Left cardiac atrium (tissue), 4 donors: Measurements from ENCODE around the gene HYKK. TPM values are rescaled to one million over a fixed set of nuclear protein-coding genes. Genes with fewer than 3 reads are reported as not detected.
A peak's percentile ranks its signal among the peaks of the same experiment; 100 is the strongest.
"Not testable (repeated sequence)": the region's sequence is repeated elsewhere in the genome, so short reads cannot be mapped to it uniquely, and the experiment has no call there.

Source experiments
- ATAC-seq, 2 donors: fragments of 200-7000 bp; cut with Tn5 transposase; one replicate each; pipeline ENCODE4 v1.9.1; 2020; ENCODE audit warnings: mild to moderate bottlenecking in 2 of 2, moderate library complexity in 2 of 2
- DNase-seq: peaks from one replicate; pipeline ENCODE4 v3.0.0-alpha.2; 2020
- intact Hi-C, 2 donors: fragments of 100-400 bp; cut with DNase I; formaldehyde crosslinking; loops; one replicate each; pipeline versions ENCODE4 v1.14.1 to v1.15.1; 2022 to 2023
- total RNA-seq, 2 donors: library from RNA; stranded (reverse); fragmentation: NEBNext Ultra II Directional; extraction: Animal tissue kit (Norgen Biotek cat#: 25700); gene quantifications; one replicate each; pipeline ENCODE4 v1.2.1, GENCODE V29; 2021
- donor health status: DM: no; HTN: yes; CAD: no.
- donor health status: DM: no; HTN: yes; CAD: no; lungs with severe emphysema.
- donor health status: DM: yes; HTN: yes; CAD: no.
- donor health status: Dilated cardiomyopathy.

The HYKK gene
- total RNA-seq, 2 donors from 2014 or later: 5.5 to 7.1 TPM

DNA sequence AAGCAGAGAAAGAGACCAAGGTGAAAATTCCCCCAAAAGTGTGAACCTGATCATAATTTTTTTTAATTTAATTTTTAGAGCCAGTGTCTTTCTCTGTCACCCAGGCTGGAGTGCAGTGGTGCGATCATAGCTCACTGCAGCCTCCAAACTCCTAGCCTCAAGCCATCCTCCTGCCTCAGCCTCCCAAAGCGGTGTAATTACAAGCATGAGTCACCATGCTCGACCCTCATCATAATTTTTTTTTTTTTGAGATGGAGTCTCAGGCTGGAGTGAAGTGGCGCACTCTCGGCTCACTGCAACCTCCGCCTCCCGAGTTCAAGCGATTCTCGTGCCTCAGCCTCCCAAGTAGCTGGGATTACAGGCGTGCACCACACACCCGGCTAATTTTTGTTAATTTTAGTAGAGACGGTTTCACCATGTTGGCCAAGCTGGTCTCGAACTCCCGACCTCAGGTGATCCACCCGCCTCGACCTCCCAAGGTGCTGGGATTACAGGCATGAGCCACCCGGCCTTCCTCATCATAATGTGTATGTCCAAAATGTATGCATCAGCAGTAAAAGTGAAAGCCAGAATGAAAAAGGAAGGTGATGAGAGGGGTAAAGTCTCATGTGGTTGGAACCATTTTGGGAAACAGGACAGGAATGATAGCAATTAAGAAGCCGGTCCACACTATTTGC is 32.2 kb downstream of the HYKK start:
- intact Hi-C loops, DNase-seq, ATAC-seq: not testable (repeated sequence)

DNA sequence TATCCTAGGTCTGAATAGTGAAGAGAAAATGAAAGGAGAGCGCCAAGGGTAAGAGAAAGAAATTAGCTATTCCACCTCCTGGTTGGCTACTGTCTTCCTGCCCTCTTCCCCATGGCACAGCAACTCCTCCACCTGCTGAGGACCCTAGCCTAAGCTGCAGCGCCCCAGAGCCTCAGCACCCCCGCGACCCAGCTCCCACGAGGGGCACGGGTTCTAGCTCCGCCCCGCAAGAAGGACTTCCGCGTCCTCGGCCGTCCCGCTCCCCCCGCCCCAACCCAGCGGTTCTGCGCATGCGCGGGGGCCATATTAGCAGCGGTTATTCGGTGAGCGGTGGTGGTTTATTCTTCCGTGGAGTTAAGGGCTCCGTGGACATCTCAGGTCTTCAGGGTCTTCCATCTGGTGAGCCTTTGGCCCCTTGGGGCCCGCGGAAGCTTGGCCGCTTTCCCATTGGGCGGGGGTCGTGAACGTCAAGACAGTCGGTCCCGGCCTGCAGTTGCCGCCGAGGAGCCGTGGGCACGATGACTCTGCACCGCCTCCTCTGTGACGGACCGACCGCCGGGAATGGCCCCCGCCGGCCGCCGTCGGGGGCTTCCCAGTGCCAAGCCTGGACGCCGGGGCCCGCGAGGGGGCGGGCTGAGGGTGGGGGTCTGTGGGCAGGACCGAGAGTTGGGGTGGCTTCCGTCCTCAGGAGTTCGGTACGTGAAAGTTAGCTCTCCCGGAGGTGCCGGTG is 32.9 kb downstream of the HYKK start, which contains the start of gene PSMA4:
Gene PSMA4 (plus strand): TSS at position 304 of the 730 bp plus-strand sequence. CDS start 1,484 bp downstream, outside the sequence.
- ATAC-seq: peak; percentile 94 to 96
- intact Hi-C loops: no loop called here
- DNase-seq: peak; percentile 94

DNA sequence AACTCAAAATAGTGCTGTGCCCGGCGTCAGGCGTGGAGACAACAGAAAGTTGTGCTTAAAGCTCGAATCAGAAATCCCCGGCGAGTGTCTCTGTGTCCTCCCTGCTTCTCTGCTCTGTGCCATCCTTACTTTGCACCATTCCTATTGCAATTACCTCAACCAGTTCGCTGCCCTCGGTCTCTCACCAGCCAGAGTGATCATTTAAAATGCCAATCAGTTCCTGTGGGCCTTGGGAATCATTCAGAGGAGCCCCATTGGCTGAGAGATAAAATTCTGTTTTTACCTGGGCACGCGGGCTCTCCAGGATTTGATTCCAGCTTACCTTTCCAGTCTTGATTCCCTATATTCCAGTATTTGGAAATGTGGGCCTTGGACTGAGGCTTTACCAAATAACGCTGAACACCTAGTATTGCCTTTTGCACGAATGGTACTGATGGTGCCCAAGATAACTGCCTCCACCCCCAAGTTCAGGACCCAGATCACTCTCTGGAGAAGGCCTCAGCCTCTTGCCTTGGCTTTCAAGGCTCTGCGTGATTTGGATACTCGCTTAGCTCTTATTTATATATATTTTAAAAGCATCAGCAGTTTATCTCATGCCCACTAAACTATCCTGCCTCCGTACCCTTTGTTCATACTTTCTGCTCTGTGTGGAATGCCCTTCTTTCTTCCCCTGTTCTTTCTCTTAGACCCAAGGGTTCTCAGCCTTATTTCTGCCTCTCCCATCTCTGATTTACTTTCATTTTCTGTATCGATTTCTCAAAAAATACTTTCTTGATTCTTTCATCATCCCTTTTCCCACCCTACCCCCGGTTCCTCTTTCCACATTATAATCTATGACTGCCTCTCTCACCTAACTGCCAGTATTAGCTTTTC is 33.7 kb downstream of the HYKK start:
- no peak for ATAC-seq
- no peak for DNase-seq
- intact Hi-C loops: no loop called here

DNA sequence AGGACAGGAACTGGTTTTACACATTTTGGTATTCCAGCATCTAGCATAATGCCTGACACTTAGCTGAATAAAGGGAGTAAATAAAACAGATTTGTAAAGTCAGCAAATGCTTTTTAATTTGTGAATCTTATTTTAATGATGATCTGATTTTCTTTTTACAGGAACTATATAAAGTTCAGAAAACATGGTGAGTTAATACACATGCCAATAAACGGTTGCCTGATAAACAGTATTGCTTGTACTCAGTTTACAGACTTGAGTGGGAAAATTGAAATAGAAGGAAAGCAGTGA is 34.3 kb downstream of the HYKK start:
- intact Hi-C loops: no loop called here
- ATAC-seq (no peak), DNase-seq (no peak)

DNA sequence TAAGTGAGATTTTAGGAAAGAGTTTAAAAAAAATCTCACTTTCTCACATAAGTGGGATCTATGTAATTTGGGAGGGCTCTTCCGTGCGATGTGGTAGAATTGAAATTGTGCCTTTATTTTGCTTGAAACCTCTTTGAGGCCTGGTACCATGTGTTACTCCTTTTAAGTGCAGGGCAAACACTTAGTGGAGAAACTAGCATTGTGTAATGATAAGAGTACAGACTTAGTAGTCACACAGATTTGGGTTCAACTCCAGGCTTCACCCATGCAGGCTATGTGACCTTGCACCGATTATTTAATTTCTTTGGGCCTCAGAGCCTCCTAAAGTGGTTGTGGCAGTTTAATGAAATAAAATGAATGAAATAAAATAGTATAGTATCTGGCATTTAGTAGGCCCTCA is 35.3 kb downstream of the HYKK start:
- intact Hi-C loops: no loop called here
- ATAC-seq (no peak), DNase-seq (no peak)

DNA sequence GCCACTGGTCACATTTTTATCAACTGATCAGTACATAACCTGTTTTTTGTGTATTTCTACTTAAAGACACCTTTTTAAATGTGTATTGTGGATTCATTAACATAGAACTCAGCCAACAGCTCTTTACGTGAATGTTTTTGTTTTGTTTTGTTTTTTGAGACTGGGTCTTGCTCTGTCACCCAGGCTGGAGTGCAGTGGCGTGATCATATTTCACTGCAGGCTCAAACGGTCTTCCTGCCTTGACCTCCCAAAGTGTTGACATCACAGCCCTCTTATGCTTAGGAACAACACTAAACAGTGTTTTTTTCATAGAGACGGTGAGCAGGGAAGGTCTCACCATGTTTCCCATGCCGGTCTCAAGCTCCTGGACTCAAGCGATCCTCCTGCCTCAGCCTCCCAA is 42.8 kb downstream of the HYKK start:
- intact Hi-C loops: no loop called here
- DNase-seq (no peak), ATAC-seq (no peak)

DNA sequence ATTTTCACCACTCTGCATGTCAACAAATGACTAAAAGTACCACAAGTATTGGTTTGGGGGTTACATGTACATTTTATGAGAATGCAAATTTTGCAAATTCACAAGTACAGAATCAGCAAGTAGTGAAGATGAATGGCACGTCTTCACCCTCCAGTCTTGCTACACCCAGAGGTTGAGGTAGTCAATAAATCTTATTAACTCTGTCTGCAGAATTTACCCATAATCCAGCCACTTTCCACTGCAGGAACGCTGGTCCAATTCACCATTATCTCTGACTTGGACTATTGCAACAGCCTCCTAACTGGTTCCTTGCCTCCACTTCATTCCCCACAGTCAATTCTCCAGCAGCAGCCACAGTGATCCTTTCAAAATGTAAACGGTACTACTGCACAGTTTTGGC is 43.4 kb downstream of the HYKK start:
- intact Hi-C loops: no loop called here
- no peak for ATAC-seq
- DNase-seq: no peak

DNA sequence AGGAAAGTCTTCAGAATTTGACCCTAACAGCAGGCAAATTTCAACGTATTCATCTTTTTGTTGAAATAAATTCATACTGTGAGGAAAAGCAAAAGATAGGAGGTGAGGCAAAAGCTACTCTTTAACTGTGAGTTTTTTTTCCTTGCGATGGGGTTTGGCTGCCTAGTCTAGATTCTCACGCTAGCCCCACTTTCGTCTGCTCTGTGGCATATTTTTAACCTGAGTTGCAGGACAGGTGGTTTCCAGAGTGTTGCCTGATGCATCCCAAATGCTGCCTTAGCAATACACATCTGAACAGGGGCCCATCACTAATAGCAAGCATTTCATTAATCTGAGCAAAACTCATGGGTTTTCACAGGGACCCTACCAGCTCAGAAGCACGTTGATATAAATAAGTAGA is 44.5 kb downstream of the HYKK start:
- no peak for ATAC-seq
- no peak for DNase-seq
- intact Hi-C loops: no loop called here

DNA sequence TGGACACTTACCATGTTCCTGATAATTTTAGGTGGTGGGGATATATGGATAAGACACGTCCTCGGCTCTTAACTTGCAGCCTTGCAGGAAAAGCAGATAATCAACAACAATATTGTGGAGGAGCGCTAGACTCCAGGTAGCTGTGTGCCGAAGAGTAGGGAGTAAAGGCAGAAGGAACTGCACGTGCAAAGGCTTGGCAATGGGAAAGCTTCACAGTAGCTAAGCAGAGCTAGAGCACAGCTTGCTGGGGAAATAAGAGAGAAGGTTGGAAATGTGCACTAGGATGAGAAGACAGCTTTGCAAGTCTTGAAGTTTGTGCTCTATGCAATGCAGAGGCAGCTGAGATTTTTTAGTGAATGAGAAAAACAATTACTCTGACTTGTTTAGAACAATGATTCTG is 45.2 kb downstream of the HYKK start:
- no peak for DNase-seq
- intact Hi-C loops: no loop called here
- no peak for ATAC-seq

DNA sequence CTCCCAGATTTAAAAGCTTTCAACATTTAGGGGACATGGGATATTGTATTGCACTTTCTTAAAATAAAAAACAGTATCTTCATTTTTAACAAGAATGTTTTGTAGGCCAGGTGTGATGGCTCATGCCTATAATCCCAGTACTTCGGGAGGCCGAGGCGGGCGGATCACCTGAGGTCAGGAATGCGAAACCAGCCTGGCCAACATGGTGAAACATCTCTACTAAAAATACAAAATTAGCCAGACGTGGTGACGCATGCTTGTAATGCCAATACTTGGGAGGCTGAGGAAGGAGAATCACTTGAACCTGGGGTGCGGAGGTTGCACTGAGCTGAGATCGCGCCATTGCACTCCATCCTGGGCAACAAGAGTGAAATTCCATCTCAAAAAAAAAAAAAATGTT is 52.8 kb downstream of the HYKK start:
- ATAC-seq, DNase-seq, intact Hi-C loops: not testable (repeated sequence)

DNA sequence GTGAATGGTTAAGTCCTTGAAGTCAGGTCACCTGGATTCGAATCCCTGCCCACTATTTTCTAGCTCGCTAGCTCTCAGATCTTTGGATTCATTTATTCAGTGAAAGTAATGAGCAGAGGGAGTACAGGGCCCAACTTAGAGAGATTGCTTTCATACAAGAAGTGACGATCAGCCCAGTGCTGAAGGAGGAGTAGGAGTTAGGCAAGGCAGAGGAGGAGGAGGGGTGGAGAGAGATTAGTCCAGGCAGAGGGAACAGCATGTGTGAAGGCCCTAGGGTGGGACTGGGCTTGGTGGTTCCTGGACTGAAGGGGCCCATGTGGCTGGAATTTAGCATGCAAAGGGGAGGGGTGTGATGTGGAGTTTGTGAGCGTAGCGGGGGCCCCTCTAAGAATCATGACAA is 54.1 kb downstream of the HYKK start:
- intact Hi-C loops: no loop called here
- ATAC-seq: no peak
- no peak for DNase-seq

DNA sequence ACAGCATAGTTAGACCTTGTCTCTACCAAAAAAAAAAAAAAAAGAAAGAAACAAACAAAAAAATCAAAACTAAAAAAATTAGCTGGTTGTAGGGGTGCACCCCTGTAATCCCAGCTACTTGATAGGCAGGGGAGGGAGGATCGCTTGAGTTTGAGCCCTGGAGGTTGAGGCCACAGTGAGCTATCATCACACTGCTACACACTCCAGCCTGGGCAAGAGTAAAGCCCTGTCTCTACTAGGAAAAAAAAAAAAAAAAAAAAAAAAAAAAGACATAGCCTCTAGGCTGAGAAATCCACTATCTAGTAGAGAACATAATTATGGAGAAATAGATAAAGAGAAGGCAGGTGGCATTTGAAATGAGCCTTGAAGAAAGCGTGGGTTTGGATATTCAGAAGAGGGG is 55.7 kb downstream of the HYKK start:
- ATAC-seq (no peak), DNase-seq (no peak)
- intact Hi-C loops: no loop called here

DNA sequence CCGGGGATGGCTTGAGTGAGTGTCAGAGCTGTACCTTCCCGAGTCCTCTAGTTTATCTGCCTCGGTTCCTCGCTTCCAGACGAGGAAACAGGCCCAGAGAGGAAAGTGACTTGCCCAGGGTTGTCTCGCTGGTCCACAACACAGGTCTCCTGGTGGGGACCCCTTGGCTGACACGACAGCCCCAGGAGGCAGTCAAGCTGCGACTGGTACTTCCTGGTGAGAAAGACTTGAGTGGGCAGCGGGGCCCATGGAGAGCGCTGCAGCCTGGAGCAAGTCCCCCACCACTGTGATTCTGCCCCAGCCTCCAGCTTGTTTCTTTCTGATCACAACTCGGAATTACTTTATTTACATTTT is 57.3 kb downstream of the HYKK start:
- ATAC-seq (no peak), DNase-seq (no peak)
- intact Hi-C loops: no loop called here

DNA sequence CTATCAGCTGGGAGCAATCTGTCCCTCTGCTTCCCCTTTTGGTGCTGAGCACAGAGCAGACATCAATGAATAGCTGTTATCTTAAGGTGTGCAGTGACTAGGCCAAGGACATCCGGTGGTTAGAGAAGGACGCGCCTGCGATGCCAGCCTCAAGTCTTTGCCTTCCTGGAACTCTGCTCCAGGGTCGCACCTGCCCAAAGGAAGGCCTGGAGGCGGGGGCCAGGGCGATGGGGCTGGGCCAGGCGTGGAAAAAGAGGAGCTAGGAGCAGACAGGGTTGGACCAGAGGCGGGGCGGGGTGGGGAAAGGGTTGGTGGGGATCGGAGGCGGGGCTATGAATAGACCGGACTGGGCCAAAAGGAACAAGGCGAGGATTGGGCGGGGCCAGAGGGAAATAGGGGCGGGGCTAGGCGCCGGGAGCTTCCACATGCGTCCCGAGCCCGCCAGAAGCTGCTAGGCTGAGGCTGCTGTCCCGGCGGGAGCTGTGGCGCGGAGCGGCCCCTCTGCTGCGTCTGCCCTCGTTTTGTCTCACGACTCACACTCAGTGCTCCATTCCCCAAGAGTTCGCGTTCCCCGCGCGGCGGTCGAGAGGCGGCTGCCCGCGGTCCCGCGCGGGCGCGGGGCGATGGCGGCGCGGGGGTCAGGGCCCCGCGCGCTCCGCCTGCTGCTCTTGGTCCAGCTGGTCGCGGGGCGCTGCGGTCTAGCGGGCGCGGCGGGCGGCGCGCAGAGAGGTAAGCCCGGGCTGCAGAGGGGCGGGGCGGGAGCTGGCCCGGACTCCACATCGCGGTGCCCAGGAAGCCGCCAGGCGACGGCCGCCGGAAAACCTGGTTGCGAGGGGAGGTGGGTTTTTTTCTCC is 57.9 kb downstream of the HYKK start, which contains the start of gene CHRNA5:
Gene CHRNA5 (plus strand): TSS at position 424 of the 854 bp plus-strand sequence. CDS start 200 bp downstream, at position 624.
- DNase-seq (peak; percentile 78), ATAC-seq (peak; percentile 97 to 99)
- intact Hi-C loops: no loop called here

DNA sequence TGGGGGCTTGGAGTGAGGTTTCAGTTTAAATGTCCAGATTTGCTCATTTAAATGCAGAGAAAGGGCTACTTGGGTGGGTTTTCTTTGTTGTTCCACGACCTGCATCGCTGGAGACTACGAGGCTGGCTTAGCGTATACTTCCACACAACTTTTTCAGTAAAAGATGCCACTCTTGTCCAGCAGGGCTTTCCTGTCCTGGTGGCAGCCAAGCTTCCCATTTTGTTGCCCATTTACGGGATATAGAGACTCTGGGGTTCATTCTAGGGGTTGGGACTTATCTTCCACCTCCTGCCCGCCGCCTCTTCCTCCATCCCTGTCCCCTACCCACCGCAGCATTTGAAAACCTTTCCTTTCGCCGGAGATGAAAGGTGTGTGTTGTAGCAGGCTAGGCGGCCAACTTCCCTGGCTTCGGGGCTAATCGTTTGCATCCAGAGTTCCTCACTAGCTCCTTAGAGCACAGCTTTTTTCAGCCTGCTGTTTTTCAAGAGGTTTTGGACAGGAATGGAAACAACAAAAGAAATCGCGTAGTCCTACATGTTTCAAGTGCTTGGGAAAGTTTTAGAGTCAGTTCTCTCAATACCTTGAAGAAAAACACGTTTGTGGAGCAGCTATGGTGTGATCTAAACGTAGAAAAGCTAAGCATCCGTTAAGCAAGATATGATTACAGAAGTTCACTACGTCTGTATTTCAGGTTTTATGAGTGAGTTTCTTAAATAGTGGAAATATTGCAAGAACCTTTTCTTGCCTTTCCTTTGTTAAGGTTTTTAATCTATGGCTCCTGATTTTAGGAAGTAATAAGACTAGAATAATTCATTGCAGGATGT is 58.8 kb downstream of the HYKK start:
- intact Hi-C loops: no loop called here
- no peak for DNase-seq
- peak in 1 of 2 donors; percentile 12 for ATAC-seq

DNA sequence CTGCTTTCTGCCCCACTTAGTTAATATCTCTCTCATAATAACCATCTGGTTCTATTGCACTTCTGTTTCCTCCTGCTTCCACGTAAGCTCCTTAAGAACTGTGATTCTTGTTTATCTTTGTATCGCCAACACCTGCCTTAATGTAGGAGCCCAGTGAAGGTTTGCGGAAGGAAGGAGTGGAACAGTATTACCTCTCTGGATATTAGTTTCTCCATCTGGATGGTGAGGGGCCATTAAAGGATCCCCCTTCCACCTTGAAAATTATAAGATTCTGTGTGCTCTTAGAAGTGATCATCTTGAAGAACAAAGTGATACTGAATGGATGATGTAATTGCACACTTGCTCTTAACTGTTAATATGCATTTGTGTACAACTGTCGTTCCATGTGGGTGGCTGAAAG is 60.2 kb downstream of the HYKK start:
- ATAC-seq: no peak

DNA sequence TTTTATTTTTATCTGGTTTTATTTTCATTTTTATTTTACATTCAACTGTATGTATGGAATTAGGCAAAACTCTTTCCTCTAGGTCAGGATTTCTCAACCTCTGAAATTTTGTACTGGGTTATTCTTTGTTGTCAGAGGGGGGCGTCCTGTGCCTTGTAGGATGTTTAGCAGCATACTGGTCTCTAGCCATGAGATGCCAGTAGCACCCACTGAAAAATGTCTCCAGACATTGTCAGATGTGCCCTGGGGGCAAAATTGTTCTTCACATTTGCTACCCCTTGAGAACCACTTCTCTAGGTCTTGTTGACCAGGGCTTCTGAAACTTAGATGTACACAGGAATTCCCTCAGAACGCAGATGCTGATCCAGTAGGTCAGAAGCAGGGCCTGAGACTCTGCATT is 63.3 kb downstream of the HYKK start:
- intact Hi-C loops: no loop called here
- ATAC-seq (no peak), DNase-seq (no peak)

More for the DNA sequence above, 60.2 kb downstream of the HYKK start:
- no peak for DNase-seq
- intact Hi-C loops: no loop called here

DNA sequence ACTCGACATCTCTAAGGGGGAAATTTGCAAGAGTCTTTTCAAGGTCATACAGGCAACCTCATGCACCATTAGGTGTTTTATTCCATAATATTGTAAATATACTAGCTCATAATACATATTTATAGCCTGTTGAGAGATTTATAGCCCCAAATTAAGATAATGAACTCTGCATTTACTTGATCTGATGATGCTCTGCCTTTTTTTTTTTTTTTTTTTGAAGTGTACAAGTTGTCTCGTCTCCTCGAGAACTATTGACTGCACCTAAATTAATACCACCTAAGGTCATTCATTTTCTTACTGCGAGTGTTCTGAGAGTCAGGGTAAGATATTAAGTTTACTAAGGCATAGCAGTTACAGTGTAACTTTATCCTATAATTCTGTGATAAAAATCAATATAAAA is 64.0 kb downstream of the HYKK start:
- intact Hi-C loops: no loop called here
- no peak for DNase-seq
- ATAC-seq: no peak
